ENCODE results near the gene DISC1. TPM values are rescaled to one million over a fixed set of nuclear protein-coding genes. Genes with fewer than 3 reads are reported as not detected.

DISC1 gene
- polyA plus RNA-seq, 3 donors: 5.5 to 14.7 (median 5.8) TPM

- Mint-ChIP-seq H3K27ac (no peak overlapping the region), H3K27me3 (ENCODE audit: low read depth in 3 of 3) (no peaks in the 10 kb centered on the region), H3K36me3 (peaks cover 15 to 29% of the 10 kb centered on the region in 2 donors), H3K9me3 (no peaks in the 10 kb centered on the region), H3K4me3 (no peak overlapping the region), H3K4me1 (peaks cover 11% of the 10 kb centered on the region)
- Histone ChIP-seq H3K79me2 (ENCODE audit: insufficient read depth, low read length) (no peaks in the 10 kb centered on the region), H3K4me1 (ENCODE audit: control insufficient read depth in 1 of 2, insufficient read depth in 2 of 2, low read length in 2 of 2) (peaks cover 0 to 9% of the 10 kb centered on the region in 2 donors), H3K9me3 (replicated peaks in 1 of 2; ENCODE audit: control insufficient read depth in 1 of 2, insufficient read depth in 1 of 2, low read length in 2 of 2) (no peaks in the 10 kb centered on the region), H3K9ac (ENCODE audit: insufficient read depth, low read length, poor library complexity, severe bottlenecking) (no peak overlapping the region), H3K27ac (ENCODE audit: low read depth in 1 of 2, low read length in 2 of 2) (no peak overlapping the region), H4K20me1 (ENCODE audit: insufficient read depth, low read length) (peaks cover 1% of the 10 kb centered on the region), H3K4me3 (replicated peaks in 1 of 3; ENCODE audit: low read depth in 2 of 3, low read length in 3 of 3) (no peak overlapping the region), H2AFZ (ENCODE audit: insufficient read depth, low read depth, low read length, poor library complexity, severe bottlenecking) (no peak overlapping the region), H3K27me3 (ENCODE audit: control insufficient read depth in 2 of 2, insufficient read depth in 2 of 2, low read length in 2 of 2) (no peaks in the 10 kb centered on the region), H3K4me2 (replicated peaks; ENCODE audit: extremely low read depth, low read length, poor library complexity, severe bottlenecking) (no peak overlapping the region), H3K36me3 (replicated peaks in 1 of 2; ENCODE audit: control insufficient read depth in 1 of 2, insufficient read depth in 2 of 2, low read length in 2 of 2) (peaks cover 0 to 24% of the 10 kb centered on the region in 2 donors)
- 96% methylated on average over 4 of the region's 4 CpGs for WGBS (ENCODE audit: insufficient coverage)
- no peak for TF ChIP-seq CTCF (IDR thresholded peaks at IDR 0.05)
- DNase-seq: no peak
- intact Hi-C loops (cut with micrococcal nuclease): no loop called here
These were observed 358.9 kb downstream of the DISC1 start for GRCh38 chr1:231985296-231986023.

DNA sequence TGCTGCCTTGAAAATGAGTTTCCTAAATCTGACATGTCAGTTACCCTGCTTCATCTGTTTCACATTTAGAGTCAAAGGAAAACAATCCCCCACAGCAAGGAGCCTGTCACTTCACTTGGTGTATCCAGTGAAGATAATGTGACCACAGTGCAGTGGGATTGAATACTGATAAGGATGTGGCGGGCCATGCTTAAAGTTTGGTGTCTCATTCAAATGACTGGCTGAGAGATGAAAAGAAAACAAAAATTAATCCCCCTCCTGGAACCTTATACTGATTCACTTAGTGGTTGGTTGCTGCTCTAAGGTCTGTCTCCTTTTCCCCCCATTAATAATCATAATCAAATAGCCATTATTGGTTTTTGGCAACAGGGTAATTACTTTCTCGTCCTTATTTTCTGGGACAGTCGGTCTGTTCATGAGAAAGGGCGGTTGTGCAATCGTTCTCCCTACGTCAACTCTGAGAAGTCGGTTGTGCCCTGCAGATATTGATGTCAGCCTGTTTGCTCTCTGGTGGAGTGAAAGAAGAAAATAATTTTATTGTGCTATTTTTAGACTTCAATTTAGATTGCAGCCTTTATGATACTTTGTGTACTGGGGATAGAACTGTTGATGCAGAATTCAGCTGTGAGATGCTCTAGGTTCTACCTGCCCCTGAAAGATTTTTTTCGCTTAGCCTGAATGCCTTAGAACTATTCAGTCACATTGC is 360.2 kb downstream of the DISC1 start:
- DNase-seq: no peak
- Histone ChIP-seq H3K4me2 (replicated peaks; ENCODE audit: extremely low read depth, low read length, poor library complexity, severe bottlenecking) (no peak overlapping the region), H3K27ac (ENCODE audit: low read depth in 1 of 2, low read length in 2 of 2) (no peak overlapping the region), H2AFZ (ENCODE audit: insufficient read depth, low read depth, low read length, poor library complexity, severe bottlenecking) (no peak overlapping the region), H4K20me1 (ENCODE audit: insufficient read depth, low read length) (peaks cover 9% of the 10 kb centered on the region), H3K79me2 (ENCODE audit: insufficient read depth, low read length) (no peaks in the 10 kb centered on the region), H3K9ac (ENCODE audit: insufficient read depth, low read length, poor library complexity, severe bottlenecking) (no peak overlapping the region), H3K9me3 (replicated peaks in 1 of 2; ENCODE audit: control insufficient read depth in 1 of 2, insufficient read depth in 1 of 2, low read length in 2 of 2) (no peaks in the 10 kb centered on the region), H3K36me3 (replicated peaks in 1 of 2; ENCODE audit: control insufficient read depth in 1 of 2, insufficient read depth in 2 of 2, low read length in 2 of 2) (peaks cover 0 to 29% of the 10 kb centered on the region in 2 donors), H3K4me3 (replicated peaks in 1 of 3; ENCODE audit: low read depth in 2 of 3, low read length in 3 of 3) (no peak overlapping the region), H3K27me3 (ENCODE audit: control insufficient read depth in 2 of 2, insufficient read depth in 2 of 2, low read length in 2 of 2) (no peaks in the 10 kb centered on the region), H3K4me1 (ENCODE audit: control insufficient read depth in 1 of 2, insufficient read depth in 2 of 2, low read length in 2 of 2) (peaks cover 0 to 15% of the 10 kb centered on the region in 2 donors)
- peaks cover 17% of the 10 kb centered on the region for H3K4me1 Mint-ChIP-seq
- intact Hi-C loops (cut with micrococcal nuclease): no loop called here
- peaks cover 25 to 34% of the 10 kb centered on the region in 2 donors for H3K36me3 Mint-ChIP-seq
- TF ChIP-seq CTCF (IDR thresholded peaks at IDR 0.05): no peak
- H3K9me3 Mint-ChIP-seq: no peaks in the 10 kb centered on the region
- H3K4me3 Mint-ChIP-seq: no peak overlapping the region
- H3K27me3 Mint-ChIP-seq (ENCODE audit: low read depth in 3 of 3): no peaks in the 10 kb centered on the region
- no peak overlapping the region for H3K27ac Mint-ChIP-seq
- 76% methylated on average over 4 of the region's 8 CpGs for WGBS (ENCODE audit: insufficient coverage)

All from CD14-positive monocyte (primary cell).